Right lobe of liver (tissue), 6 donors: ENCODE data around the gene PLXNB2. TPM values are rescaled to one million over a fixed set of nuclear protein-coding genes. Genes with fewer than 3 reads are reported as not detected.

Source experiments
- ATAC-seq, 4 donors: fragments of 200-7000 bp; cut with Tn5 transposase; one replicate each; pipeline ENCODE4 v1.9.1; 2020; ENCODE audit warnings: mild to moderate bottlenecking in 4 of 4, moderate library complexity in 4 of 4
- DNase-seq, 3 donors: peaks; one replicate each; pipeline ENCODE4 v3.0.0-alpha.2; 2020
- H3K27ac ChIP-seq, 3 donors: fragments of 200-600 bp; one replicate each; pipeline ENCODE4 v1.8.0; 2022
- H3K27me3 ChIP-seq, 2 donors: fragments of 200-600 bp; one replicate each; pipeline ENCODE4 v1.8.0; 2022
- H3K36me3 ChIP-seq, 4 donors: fragments of 200-600 bp; sonication (generic) in 1 of 4; one replicate each; pipeline versions ENCODE4 v1.5.1 to v1.8.0; 2017 to 2022; ENCODE audit warnings: control low read depth in 1 of 4
- H3K4me1 ChIP-seq, 4 donors: fragments of 200-600 bp; sonication (generic) in 1 of 4; one replicate each; pipeline versions ENCODE4 v1.5.1 to v1.8.0; 2017 to 2022; ENCODE audit warnings: control low read depth in 1 of 4
- H3K4me3 ChIP-seq, 3 donors: fragments of 200-600 bp; one replicate each; pipeline ENCODE4 v1.8.0; 2022
- H3K9me3 ChIP-seq, 4 donors: fragments of 200-600 bp; sonication (generic) in 1 of 4; one replicate each; pipeline versions ENCODE4 v1.5.1 to v1.8.0; 2017 to 2022; ENCODE audit warnings: control low read depth in 1 of 4
- POLR2A ChIP-seq: fragments of 450-650 bp; IDR thresholded peaks from one replicate; pipeline ENCODE4 v1.6.1; 2017; ENCODE audit warnings: antibody characterized with exemption, mild to moderate bottlenecking
- WGBS: methylation state at CpG from one replicate; pipeline ENCODE4 v1.1.6; 2018; ENCODE audit warnings: low coverage, low lambda C conversion rate; ENCODE audit not compliant: insufficient coverage; ENCODE audit errors: missing lambda C conversion rate; 5-methylcytosine and 5-hydroxymethylcytosine counted together
- intact Hi-C, 2 donors: fragments of 100-400 bp; cut with DNase I; formaldehyde crosslinking; loops; one replicate each; pipeline versions ENCODE4 v1.11.2 to v1.14.1; 2022
- total RNA-seq, 6 experiments: library from RNA; depleted of rRNA in 2 of 6; stranded (reverse); fragments of >200 nt in 2 of 6; fragmentation: NEBNext Ultra II Directional in 3 of 6; extraction: Animal tissue kit (Norgen Biotek cat#: 25700) in 3 of 6; gene quantifications; one replicate each; pipeline versions ENCODE4 v1.1.0 to v1.2.4, GENCODE V29; 2016 to 2023
- TF ChIP-seq, protein P1 (sequence below), 4 donors: fragments of 200-600 bp in 3 of 4; fragments of 450-650 bp in 1 of 4; IDR thresholded peaks; one replicate each; pipeline versions ENCODE4 v1.5.1 to v1.8.0; 2016 to 2022; ENCODE audit warnings: antibody characterized with exemption in 4 of 4, mild to moderate bottlenecking in 2 of 4
- donor health status: DM: no; HTN: yes; CAD: no.
- donor health status: DM: no; HTN: no; CAD: no.
- donor health status: DM: no; HTN: no; CAD: no.
- donor health status: DM: no; HTN: yes; CAD: no.
- donor health status: DM: no; HTN: yes; CAD: no.

Gene PLXNB2
- total RNA-seq, 6 experiments from 2014 or later: 154 to 181 (median 161) TPM

DNA sequence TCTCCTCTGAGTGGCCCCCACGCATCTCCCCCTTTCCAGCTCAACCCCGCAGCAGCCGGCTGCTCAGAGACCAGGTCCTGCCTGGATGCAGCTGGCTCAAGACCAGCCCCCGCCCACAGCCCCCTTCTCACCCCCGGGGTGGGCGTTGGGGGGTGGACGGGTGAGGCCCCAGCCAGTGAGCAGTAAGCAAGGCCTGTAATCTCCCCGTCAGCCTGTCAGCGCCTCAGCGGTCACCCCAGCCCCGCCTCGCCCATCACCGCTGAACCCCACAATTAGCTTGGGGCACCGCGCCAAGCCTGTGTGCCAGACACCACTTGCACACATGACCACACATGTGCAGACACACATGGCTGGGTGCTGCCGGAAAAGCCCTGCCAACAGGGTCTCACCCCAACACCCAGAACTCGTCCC, 5.9 kb downstream of the PLXNB2 start:
- intact Hi-C loops: no loop called here
- Histone ChIP-seq H3K27ac (no peak overlapping the region), H3K4me3 (no peak overlapping the region), H3K4me1 (peaks cover 0 to 76% (median 35%) of the 10 kb centered on the region in 4 donors), H3K27me3 (no peaks in the 10 kb centered on the region), H3K9me3 (no peaks in the 10 kb centered on the region), H3K36me3 (no peaks in the 10 kb centered on the region)
- ATAC-seq (no peak), DNase-seq (no peak)
- WGBS: 71% methylated on average over 8 of the region's 17 CpGs
- TF ChIP-seq, protein P1, sequence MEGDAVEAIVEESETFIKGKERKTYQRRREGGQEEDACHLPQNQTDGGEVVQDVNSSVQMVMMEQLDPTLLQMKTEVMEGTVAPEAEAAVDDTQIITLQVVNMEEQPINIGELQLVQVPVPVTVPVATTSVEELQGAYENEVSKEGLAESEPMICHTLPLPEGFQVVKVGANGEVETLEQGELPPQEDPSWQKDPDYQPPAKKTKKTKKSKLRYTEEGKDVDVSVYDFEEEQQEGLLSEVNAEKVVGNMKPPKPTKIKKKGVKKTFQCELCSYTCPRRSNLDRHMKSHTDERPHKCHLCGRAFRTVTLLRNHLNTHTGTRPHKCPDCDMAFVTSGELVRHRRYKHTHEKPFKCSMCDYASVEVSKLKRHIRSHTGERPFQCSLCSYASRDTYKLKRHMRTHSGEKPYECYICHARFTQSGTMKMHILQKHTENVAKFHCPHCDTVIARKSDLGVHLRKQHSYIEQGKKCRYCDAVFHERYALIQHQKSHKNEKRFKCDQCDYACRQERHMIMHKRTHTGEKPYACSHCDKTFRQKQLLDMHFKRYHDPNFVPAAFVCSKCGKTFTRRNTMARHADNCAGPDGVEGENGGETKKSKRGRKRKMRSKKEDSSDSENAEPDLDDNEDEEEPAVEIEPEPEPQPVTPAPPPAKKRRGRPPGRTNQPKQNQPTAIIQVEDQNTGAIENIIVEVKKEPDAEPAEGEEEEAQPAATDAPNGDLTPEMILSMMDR (IDR thresholded peaks at IDR 0.05): no peak
- no peak for TF ChIP-seq POLR2A

DNA sequence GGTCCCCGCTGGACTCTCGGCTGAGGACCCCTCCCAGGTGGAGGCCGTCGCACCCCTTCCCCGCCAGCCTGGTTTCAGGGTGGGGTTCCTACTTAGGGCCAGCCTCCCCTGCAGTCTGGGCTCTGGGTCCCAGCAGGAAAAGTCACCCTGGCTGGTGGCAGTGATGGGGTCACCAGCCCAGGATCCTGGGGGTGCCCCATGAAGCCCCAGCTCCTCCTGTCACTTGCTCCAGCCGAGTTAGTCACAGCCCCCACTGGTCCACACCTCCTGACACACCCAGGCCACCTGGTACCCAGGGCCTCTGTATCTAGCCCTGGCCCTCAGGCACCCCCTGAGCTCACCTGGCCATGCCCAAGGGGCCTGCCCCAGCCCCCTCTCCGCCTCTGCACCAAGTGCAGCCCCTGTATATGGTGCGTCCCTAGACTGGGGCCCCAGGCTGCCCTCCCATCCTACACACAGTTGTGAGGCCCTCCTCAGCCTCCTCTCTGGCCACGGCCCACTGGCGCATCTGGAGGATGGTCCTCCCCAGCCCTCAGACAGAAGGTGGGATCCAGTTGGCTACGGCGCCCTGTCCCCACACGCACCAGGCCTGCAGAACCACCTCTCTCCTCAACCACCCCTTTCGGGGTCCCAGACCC, 6.7 kb downstream of the PLXNB2 start:
- ATAC-seq (no peak), DNase-seq (no peak)
- H3K36me3 ChIP-seq: no peaks in the 10 kb centered on the region
- H3K27me3 ChIP-seq: no peaks in the 10 kb centered on the region
- peaks cover 0 to 80% (median 38%) of the 10 kb centered on the region in 4 donors for H3K4me1 ChIP-seq
- H3K4me3 ChIP-seq: peak overlapping the region in 2 of 3 donors; percentile 75
- H3K9me3 ChIP-seq: no peaks in the 10 kb centered on the region
- intact Hi-C loops: no loop called here
- WGBS: 67% methylated on average over 3 of the region's 14 CpGs
- no peak overlapping the region for H3K27ac ChIP-seq
- TF ChIP-seq POLR2A: no peak
- TF ChIP-seq, protein P1 (IDR thresholded peaks at IDR 0.05): no peak

DNA sequence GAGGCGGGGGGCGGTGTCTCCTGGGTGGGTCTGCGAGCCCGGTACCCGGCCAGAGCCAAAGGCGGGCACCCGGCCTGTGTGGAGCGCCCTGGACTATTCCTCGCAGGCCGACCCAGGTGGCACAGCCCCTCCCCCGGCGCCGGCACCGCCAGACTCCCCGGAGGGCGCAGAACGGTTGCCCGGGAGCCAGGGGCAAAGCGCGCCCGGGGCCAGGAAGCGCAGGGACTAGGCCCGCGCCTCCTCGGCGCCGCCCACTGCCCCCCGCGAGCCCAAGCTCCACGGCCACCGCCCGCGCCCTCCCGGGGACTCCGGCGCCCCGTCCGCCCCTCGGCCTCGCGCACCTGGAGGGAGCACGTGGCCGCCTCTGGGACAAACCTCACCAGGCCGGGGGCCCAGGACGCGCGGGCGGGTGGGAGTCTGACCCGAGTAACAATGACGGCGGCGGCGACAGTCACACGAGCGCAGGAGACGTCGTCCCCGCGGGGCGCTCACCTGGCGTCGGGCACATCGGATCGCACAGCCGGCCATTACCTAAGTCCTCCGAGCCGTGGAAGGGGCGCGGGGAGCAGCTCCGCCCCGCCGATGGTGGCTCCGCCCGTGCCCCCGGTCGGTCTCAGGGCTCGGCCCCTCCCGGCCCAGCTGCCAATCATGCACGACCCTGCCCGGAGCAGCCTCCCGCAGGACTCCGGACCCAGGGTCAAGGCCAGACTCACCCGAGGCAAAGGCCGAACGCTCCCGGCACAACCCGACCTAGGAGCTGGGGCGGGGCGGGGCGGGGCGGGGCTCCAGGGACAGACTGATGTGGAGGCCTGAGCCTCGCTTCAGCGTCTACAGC, 7.4 kb downstream of the PLXNB2 start:
- no CpG with 5 or more reads among the region's 93 CpGs for WGBS
- DNase-seq: peak; percentile 92 to 98 (median 96)
- TF ChIP-seq, protein P1 (IDR thresholded peaks at IDR 0.05): peak in 1 of 4 donors; percentile 16
- TF ChIP-seq POLR2A: peak; percentile 42
- Histone ChIP-seq H3K27ac (peak overlapping the region; percentile 44 to 70 (median 50)), H3K4me1 (peaks cover 0 to 80% (median 38%) of the 10 kb centered on the region in 4 donors), H3K27me3 (no peaks in the 10 kb centered on the region), H3K36me3 (no peaks in the 10 kb centered on the region), H3K9me3 (no peaks in the 10 kb centered on the region), H3K4me3 (peak overlapping the region; percentile 51 to 75 (median 75))
- intact Hi-C loops: no loop called here
- peak; percentile 52 to 80 (median 75) for ATAC-seq

DNA sequence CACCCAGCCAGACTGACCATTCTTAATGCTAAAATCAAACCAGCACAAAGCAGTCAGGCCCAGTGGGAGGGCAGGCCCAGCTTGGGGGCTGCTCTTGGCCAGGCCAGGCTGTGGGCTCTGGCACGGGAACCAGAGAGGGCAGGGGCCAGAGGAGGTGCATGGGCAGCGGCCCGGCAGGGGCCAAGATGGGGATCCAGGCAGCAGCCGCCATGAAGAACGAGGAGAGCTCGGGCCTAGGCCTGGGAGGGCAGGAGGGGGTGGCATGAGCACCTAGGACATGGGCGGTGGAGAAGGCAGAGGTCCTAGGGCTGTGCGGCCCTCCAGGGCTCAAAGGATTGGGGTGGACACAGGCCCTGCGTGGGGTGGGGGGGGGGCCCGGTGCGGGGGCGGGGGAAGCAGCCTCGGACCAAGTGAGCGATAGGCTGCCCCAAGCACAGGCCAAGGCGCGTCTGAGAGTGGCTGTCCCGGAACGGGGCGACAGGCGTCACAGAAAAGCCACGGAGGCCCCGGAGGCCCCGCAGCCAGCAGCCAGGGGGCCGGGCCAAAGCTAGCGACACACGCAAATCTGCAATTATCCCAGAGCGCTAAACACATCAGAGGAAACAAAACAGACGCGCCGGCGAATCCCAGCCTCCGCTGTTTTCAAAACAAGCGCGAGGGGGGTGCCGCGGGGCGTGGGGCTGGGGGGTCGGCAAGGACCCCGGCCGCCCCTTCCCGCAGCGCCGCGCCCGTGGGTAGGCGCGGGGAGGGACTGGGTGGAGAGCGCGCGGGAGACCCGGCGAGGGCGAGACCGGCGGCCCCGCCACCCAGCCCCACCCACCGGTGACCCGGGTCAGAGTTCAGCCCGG, 8.3 kb downstream of the PLXNB2 start:
- ATAC-seq: peak in 1 of 4 donors; percentile 2
- 6% methylated on average over 17 of the region's 59 CpGs for WGBS

More for the DNA sequence above, 8.3 kb downstream of the PLXNB2 start:
- intact Hi-C loops: no loop called here
- H3K4me1 ChIP-seq: peaks cover 0 to 85% (median 39%) of the 10 kb centered on the region in 4 donors
- no peaks in the 10 kb centered on the region for H3K9me3 ChIP-seq
- no peak for DNase-seq
- no peaks in the 10 kb centered on the region for H3K36me3 ChIP-seq
- H3K4me3 ChIP-seq: peak overlapping the region; percentile 51 to 75 (median 75)
- no peak for TF ChIP-seq POLR2A
- TF ChIP-seq, protein P1 (IDR thresholded peaks at IDR 0.05): no peak
- no peaks in the 10 kb centered on the region for H3K27me3 ChIP-seq
- peak overlapping the region; percentile 44 to 70 (median 50) for H3K27ac ChIP-seq
